HEK293 (cell line): ENCODE data around the gene THSD7B.

Experiments
- CTCF ChIA-PET: fragments of 350-600 bp; formaldehyde crosslinking; extraction: SDS; loops from one replicate; lab custom pipeline; 2021; ENCODE audit warnings: antibody characterized with exemption; lab: Yijun Ruan, JAX
- POLR2A ChIA-PET: fragments of 300-600 bp; formaldehyde crosslinking; extraction: SDS; loops from one replicate; lab custom pipeline; 2020; ENCODE audit warnings: antibody characterized with exemption, inconsistent platforms; lab: Yijun Ruan, JAX
- H3K27ac ChIP-seq: fragments of 200-500 bp; sonication (Bioruptor generic); 2 replicates; pipeline ENCODE4 v1.5.1; 2014; ENCODE audit warnings: low read depth, low read length, control low read depth, inconsistent platforms; ENCODE audit errors: extremely low read depth
- H3K36me3 ChIP-seq, 2 experiments: fragments of 200-500 bp in 1 of 2; sonication (Bioruptor generic) in 1 of 2; 1 replicate in 1 of 2; 2 replicates in 1 of 2; pipeline ENCODE4 v1.5.1; 2014 to 2017; ENCODE audit warnings: inconsistent platforms in 2 of 2, low read length in 2 of 2; ENCODE audit not compliant: control insufficient read depth in 2 of 2, insufficient read depth in 1 of 2
- H3K4me1 ChIP-seq: fragments of 200-500 bp; sonication (Bioruptor generic); 2 replicates; pipeline ENCODE4 v1.5.1; 2014; ENCODE audit warnings: mild to moderate bottlenecking, low read length, inconsistent platforms; ENCODE audit not compliant: control insufficient read depth, insufficient read depth
- H3K4me3 ChIP-seq: 2 replicates; pipeline ENCODE4 v1.5.1; 2011; ENCODE audit warnings: low read depth, mild to moderate bottlenecking, control low read depth, low read length, moderate library complexity
- H3K9me3 ChIP-seq: fragments of 200-500 bp; sonication (Bioruptor generic); 2 replicates; pipeline ENCODE4 v1.5.1; 2014; ENCODE audit warnings: low read depth, low read length, inconsistent platforms; ENCODE audit not compliant: control insufficient read depth, insufficient read depth
- ATF2 ChIP-seq: fragments of 450-650 bp; formaldehyde crosslinking; IDR thresholded peaks from 2 replicates; pipeline ENCODE4 v1.5.1; 2016; ENCODE audit warnings: missing biosample characterization, missing genetic modification characterization, low read depth
- MZF1 ChIP-seq: fragments of 450-650 bp; formaldehyde crosslinking; IDR thresholded peaks from 2 replicates; pipeline ENCODE4 v1.5.1; 2017; ENCODE audit warnings: missing biosample characterization, missing genetic modification characterization, borderline replicate concordance
- PATZ1 ChIP-seq: fragments of 450-650 bp; formaldehyde crosslinking; IDR thresholded peaks from 2 replicates; pipeline ENCODE4 v1.5.1; 2016; ENCODE audit warnings: missing biosample characterization, missing genetic modification characterization
- SALL2 ChIP-seq: fragments of 450-650 bp; formaldehyde crosslinking; IDR thresholded peaks from 2 replicates; pipeline ENCODE4 v1.5.0; 2017; ENCODE audit warnings: missing biosample characterization, mild to moderate bottlenecking, missing genetic modification characterization, borderline replicate concordance
- TCF7L2 ChIP-seq: IDR thresholded peaks from 2 replicates; pipeline ENCODE4 v1.6.1; 2011; ENCODE audit warnings: low read depth, mild to moderate bottlenecking, inconsistent platforms, low read length, moderate library complexity, borderline replicate concordance
- TRIM28 ChIP-seq: IDR thresholded peaks from 2 replicates; pipeline ENCODE4 v1.6.1; 2011; ENCODE audit warnings: low read length, control low read depth, borderline replicate concordance
- TSHZ1 ChIP-seq: fragments of 450-650 bp; formaldehyde crosslinking; IDR thresholded peaks from 2 replicates; pipeline ENCODE4 v1.5.1; 2016; ENCODE audit warnings: missing biosample characterization, missing genetic modification characterization, borderline replicate concordance
- ZBTB49 ChIP-seq: fragments of 450-650 bp; formaldehyde crosslinking; IDR thresholded peaks from 2 replicates; pipeline ENCODE4 v1.5.1; 2016; ENCODE audit warnings: missing biosample characterization, missing genetic modification characterization, low read depth
- ZNF398 ChIP-seq: fragments of 450-650 bp; formaldehyde crosslinking; IDR thresholded peaks from 2 replicates; pipeline ENCODE4 v1.5.1; 2017; ENCODE audit warnings: missing biosample characterization, missing genetic modification characterization
- ZNF549 ChIP-seq: fragments of 450-650 bp; IDR thresholded peaks from 2 replicates; pipeline ENCODE4 v1.5.1; 2018; ENCODE audit warnings: missing biosample characterization, missing genetic modification characterization, mild to moderate bottlenecking, inconsistent platforms, moderate library complexity
- ZNF558 ChIP-seq: fragments of 450-650 bp; formaldehyde crosslinking; IDR thresholded peaks from 2 replicates; pipeline ENCODE4 v1.5.1; 2016; ENCODE audit warnings: missing biosample characterization, missing genetic modification characterization
- ZNF692 ChIP-seq: fragments of 450-650 bp; formaldehyde crosslinking; IDR thresholded peaks from 2 replicates; pipeline ENCODE4 v1.5.1; 2016; ENCODE audit warnings: missing biosample characterization, missing genetic modification characterization
- ZNF707 ChIP-seq: fragments of 450-650 bp; formaldehyde crosslinking; IDR thresholded peaks from 2 replicates; pipeline ENCODE4 v1.5.1; 2016; ENCODE audit warnings: missing biosample characterization, missing genetic modification characterization
- ZNF776 ChIP-seq: fragments of 450-650 bp; formaldehyde crosslinking; IDR thresholded peaks from 2 replicates; pipeline ENCODE4 v1.5.0; 2017; ENCODE audit warnings: missing biosample characterization, missing genetic modification characterization, borderline replicate concordance

The THSD7B gene

GRCh38 chr2:136871424-136871823, 106.1 kb downstream of the THSD7B start:
- Histone ChIP-seq H3K4me1 (no peaks in the 10 kb centered on the region), H3K36me3 (no peaks in the 10 kb centered on the region), H3K27ac (no peak overlapping the region), H3K4me3 (no peak overlapping the region), H3K9me3 (no peaks in the 10 kb centered on the region)
- TF ChIP-seq TSHZ1 (tag by site-specific recombination) (no peak), ZNF398 (tag by site-specific recombination) (no peak), PATZ1 (tag by site-specific recombination) (no peak), ZNF776 (no peak), ZBTB49 (tag by site-specific recombination) (no peak), TCF7L2 (no peak), ZNF692 (tag by site-specific recombination) (no peak), MZF1 (tag by site-specific recombination) (no peak), TRIM28 (no peak), SALL2 (no peak), ATF2 (tag by site-specific recombination) (no peak), ZNF707 (tag by site-specific recombination) (no peak), ZNF558 (tag by site-specific recombination) (no peak), ZNF549 (no peak)
- ChIA-PET POLR2A (no interaction called here), CTCF (no interaction called here)
